Metanephros (tissue), 2 donors: ENCODE results near the gene ZNF496. TPM values are rescaled to one million over a fixed set of nuclear protein-coding genes. Genes with fewer than 3 reads are reported as not detected.

Source experiments
- small RNA-seq: library from RNA; depleted of rRNA; stranded (forward); fragments of <200 nt; gene quantifications from one replicate; pipeline ENCODE3, GENCODE V24; 2014; ENCODE audit warnings: low replicate concordance
- total RNA-seq: library from RNA; depleted of rRNA; stranded (reverse); fragments of >200 nt; gene quantifications from one replicate; pipeline ENCODE4 v1.2.3, GENCODE V29; 2014

The ZNF496 gene
- 61.6 TPM for total RNA-seq

DNA sequence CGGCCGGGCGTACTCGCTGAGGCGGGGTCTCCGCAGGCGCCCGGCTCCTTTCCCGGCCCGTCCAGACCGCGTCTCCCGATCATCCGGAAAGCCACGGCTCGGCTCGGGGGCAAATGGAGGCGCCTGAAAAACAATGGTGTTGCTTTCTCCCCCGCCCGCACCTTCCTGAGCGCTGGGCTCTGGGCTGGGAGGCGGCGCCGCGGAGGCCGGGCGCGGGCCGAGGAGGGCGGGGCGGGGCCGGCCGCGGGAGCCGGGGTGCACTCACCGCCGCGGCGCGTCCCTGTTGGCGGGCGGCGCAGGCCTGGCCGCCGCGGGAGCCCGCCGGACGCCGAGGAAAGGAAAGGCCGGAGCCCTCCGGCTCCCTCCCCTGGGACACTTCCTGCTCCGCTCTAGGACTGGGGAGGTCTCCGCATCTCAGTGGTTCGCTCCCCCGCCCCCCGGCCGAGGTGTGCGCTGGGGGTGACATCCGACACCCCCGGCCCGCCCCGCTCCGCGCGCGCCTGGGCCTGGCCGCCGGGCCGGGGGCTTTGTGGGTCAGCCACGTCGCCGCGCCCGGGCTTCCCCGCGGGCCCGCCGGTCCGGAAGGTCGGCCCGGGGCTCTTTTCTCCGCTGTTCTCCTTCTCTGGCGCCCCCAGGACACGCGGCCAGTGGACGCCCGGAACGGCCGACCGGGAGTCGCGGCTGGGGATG lies at the start of gene ZNF496:
TSS of gene ZNF496 (minus strand) at position 343 of the 690 bp plus-strand sequence. CDS start 2,289 bp downstream, outside the sequence.

DNA sequence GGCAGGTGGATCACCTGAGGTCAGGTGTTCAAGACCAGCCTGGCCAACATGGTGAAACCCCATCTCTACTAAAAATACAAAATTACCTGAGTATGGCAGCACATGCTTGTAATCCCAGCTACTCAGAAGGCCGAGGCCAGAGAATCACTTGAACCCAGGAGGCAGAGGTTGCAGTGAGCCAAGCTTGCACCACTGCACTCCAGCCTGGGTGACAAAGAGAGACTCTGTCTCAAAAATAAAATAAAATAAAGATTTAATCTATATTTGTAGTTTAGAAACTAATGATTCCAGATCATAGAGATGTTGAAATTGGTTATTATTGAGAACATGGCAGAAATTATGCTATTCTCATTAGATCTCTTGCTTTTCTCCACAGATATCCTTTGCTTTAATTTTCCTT lies 75.9 kb downstream of the ZNF496 start, which contains the start of gene VN1R5:
TSS of gene VN1R5 (plus strand) at position 301 of the 400 bp plus-strand sequence.

Small RNA genes lying within 50 kb of the gene (small RNA-seq; reads per million reads assigned to genes)
- gene RF00019: not detected

Other genes with a start within 250 kb of the ZNF496 start
- 12.3 TPM for gene ZNF669, start 227.5 kb downstream of the ZNF496 start, total RNA-seq
- gene ZNF124, start 159.8 kb downstream of the ZNF496 start, total RNA-seq: 160 TPM
- not detected for gene VN1R5, start 75.8 kb downstream of the ZNF496 start, total RNA-seq
- 4.0 TPM for gene NLRP3, start 84.3 kb upstream of the ZNF496 start, total RNA-seq
- not detected for gene OR2B11, start 126.2 kb upstream of the ZNF496 start, total RNA-seq
- gene OR2C3, start 204.6 kb upstream of the ZNF496 start, total RNA-seq: not detected
- gene GCSAML, start 217.3 kb upstream of the ZNF496 start, total RNA-seq: 0.41 TPM